ENCODE results near the gene NIT1. TPM values are rescaled to one million over a fixed set of nuclear protein-coding genes. Genes with fewer than 3 reads are reported as not detected.

Gene NIT1
- 31.9 TPM for total RNA-seq
- long read RNA-seq, transcript NIT1-203 (7 exons, 1,362 nt) = major isoform, 37 of 53 reads
- long read RNA-seq, partial matches to known transcripts = 2 of 53 reads
- long read RNA-seq, other reads (novel, unspliced or antisense) = 11 of 53 reads

GRCh38 chr1:161117759-161118581 is at the start of gene NIT1, which contains the start of gene PFDN2:
TSS of gene NIT1 (plus strand) at chr1:161118105. CDS start at chr1:161118177, 72 bp downstream.
TSS of gene PFDN2 (minus strand) at chr1:161118037. CDS start at chr1:161118026, 11 bp downstream.
- peak within 1 kb of the TSS; percentile 87 for H3K4me3 ChIP-seq
- H3K27me3 ChIP-seq (ENCODE audit: low read depth) = no peaks in the 10 kb centered on the region
- TF ChIP-seq, protein P1, sequence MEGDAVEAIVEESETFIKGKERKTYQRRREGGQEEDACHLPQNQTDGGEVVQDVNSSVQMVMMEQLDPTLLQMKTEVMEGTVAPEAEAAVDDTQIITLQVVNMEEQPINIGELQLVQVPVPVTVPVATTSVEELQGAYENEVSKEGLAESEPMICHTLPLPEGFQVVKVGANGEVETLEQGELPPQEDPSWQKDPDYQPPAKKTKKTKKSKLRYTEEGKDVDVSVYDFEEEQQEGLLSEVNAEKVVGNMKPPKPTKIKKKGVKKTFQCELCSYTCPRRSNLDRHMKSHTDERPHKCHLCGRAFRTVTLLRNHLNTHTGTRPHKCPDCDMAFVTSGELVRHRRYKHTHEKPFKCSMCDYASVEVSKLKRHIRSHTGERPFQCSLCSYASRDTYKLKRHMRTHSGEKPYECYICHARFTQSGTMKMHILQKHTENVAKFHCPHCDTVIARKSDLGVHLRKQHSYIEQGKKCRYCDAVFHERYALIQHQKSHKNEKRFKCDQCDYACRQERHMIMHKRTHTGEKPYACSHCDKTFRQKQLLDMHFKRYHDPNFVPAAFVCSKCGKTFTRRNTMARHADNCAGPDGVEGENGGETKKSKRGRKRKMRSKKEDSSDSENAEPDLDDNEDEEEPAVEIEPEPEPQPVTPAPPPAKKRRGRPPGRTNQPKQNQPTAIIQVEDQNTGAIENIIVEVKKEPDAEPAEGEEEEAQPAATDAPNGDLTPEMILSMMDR (IDR thresholded peaks at IDR 0.05; ENCODE audit: borderline replicate concordance) = no peak
- peaks cover 32% of the 10 kb centered on the region for H3K36me3 ChIP-seq
- no peaks in the 10 kb centered on the region for H3K9me3 ChIP-seq (replicated peaks)
- peak within 1 kb of the TSS; percentile 91 for H3K27ac ChIP-seq (replicated peaks)
- intact Hi-C loops (cut with micrococcal nuclease) = no loop called here
- H3K4me1 ChIP-seq = peaks cover 87% of the 10 kb centered on the region
- peak; percentile 90 for DNase-seq

GRCh38 chr1:161068306-161069234 is 49.3 kb upstream of the NIT1 start:
- intact Hi-C loops (cut with micrococcal nuclease) = no loop called here

DNA sequence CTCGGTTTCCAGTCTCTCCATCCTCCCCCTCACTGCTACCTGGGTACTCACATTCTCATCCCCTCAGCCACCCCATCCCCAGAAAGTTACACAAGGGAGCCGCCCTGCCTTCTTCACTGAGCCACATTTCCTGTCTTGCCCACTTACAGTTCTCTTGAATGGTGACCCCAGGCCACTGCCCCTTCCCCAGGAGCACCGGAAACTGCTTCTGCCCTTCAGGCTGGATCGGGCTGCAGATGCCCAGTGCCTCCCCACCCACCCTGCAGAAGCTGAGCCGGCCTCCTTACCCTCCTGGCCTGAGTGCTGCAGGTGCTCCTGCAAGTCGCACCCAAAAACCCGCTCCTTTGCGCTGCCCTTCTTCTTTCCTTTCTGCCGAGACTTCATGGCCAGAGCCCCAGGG is 48.7 kb upstream of the NIT1 start:
- intact Hi-C loops (cut with micrococcal nuclease) = no loop called here
- TF ChIP-seq, protein P1 (IDR thresholded peaks at IDR 0.05; ENCODE audit: borderline replicate concordance) = no peak
- H3K9me3 ChIP-seq (replicated peaks) = no peaks in the 10 kb centered on the region
- no peak for DNase-seq
- H3K27ac ChIP-seq (replicated peaks) = peak overlapping the region; percentile 66
- H3K4me3 ChIP-seq = peak overlapping the region; percentile 49
- H3K4me1 ChIP-seq = no peaks in the 10 kb centered on the region
- no peaks in the 10 kb centered on the region for H3K36me3 ChIP-seq
- peaks cover 28% of the 10 kb centered on the region for H3K27me3 ChIP-seq (ENCODE audit: low read depth)

More at GRCh38 chr1:161068306-161069234, 49.3 kb upstream of the NIT1 start:
- peak; percentile 70 for DNase-seq
- Histone ChIP-seq H3K9me3 (replicated peaks) (no peaks in the 10 kb centered on the region), H3K36me3 (no peaks in the 10 kb centered on the region), H3K4me3 (peak overlapping the region; percentile 49), H3K27me3 (ENCODE audit: low read depth) (peaks cover 35% of the 10 kb centered on the region), H3K27ac (replicated peaks) (peak overlapping the region; percentile 66), H3K4me1 (no peaks in the 10 kb centered on the region)
- TF ChIP-seq, protein P1 (IDR thresholded peaks at IDR 0.05; ENCODE audit: borderline replicate concordance) = no peak

DNA sequence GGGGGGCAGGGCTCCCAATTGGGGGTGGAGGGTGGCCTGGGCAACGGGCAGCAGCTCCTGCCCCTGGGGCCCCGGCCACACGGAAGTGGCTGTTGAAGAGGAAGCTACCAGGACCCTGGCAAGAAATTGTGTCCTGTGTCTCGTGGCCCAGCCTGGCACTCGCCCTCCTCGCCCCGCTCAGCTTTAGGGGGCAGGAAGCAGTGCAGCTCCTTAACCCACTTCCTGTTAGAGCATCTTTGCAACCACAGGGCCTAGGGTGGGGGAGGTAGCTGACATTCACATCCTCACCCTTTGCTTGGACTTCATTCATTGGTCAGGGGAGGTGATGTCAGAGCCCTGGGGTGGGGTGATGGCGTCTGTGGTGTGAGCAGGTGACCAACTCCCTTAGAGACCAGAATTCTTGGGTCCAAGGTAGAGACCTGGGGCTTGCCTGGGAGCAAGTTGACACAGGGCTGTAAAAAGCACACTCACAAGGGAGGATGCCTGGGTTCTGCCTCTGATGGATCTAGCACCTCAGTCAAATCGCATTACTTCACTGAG is 48.1 kb upstream of the NIT1 start, which contains the start of gene ARHGAP30:
Gene ARHGAP30 (minus strand): TSS at position 161 of the 540 bp plus-strand sequence. CDS start 267 bp downstream, outside the sequence.
- intact Hi-C loops (cut with micrococcal nuclease) = no loop called here
- TF ChIP-seq, protein P1 (IDR thresholded peaks at IDR 0.05; ENCODE audit: borderline replicate concordance) = no peak
- Histone ChIP-seq H3K4me3 (peak within 1 kb of the TSS; percentile 49), H3K36me3 (no peaks in the 10 kb centered on the region), H3K27ac (replicated peaks) (peak within 1 kb of the TSS; percentile 66), H3K4me1 (no peaks in the 10 kb centered on the region), H3K27me3 (ENCODE audit: low read depth) (peaks cover 22% of the 10 kb centered on the region), H3K9me3 (replicated peaks) (no peaks in the 10 kb centered on the region)
- DNase-seq = peak; percentile 62

- intact Hi-C loops (cut with micrococcal nuclease) = no loop called here
- TF ChIP-seq, protein P1 (IDR thresholded peaks at IDR 0.05; ENCODE audit: borderline replicate concordance) = no peak
- no peaks in the 10 kb centered on the region for H3K4me1 ChIP-seq
- H3K4me3 ChIP-seq = no peak overlapping the region
- no peaks in the 10 kb centered on the region for H3K36me3 ChIP-seq
- DNase-seq = no peak
- H3K9me3 ChIP-seq (replicated peaks) = no peaks in the 10 kb centered on the region
- H3K27me3 ChIP-seq (ENCODE audit: low read depth) = peaks cover 13% of the 10 kb centered on the region
- no peak overlapping the region for H3K27ac ChIP-seq (replicated peaks)
These were observed 47.1 kb upstream of the NIT1 start for GRCh38 chr1:161070761-161071160.

Measured in left ventricle myocardium inferior (tissue), 1 donor.